HepG2 (cell line): ENCODE results near the gene PTGDS. TPM values are rescaled to one million over a fixed set of nuclear protein-coding genes. Genes with fewer than 3 reads are reported as not detected.

Source experiments
- AGO1 ChIP-seq: fragments of 200-400 bp; formaldehyde crosslinking; IDR thresholded peaks from 2 replicates; pipeline ENCODE4 v1.6.1; 2017; ENCODE audit warnings: mild to moderate bottlenecking, low read depth, low read length, moderate library complexity; ENCODE audit not compliant: poor library complexity, severe bottlenecking
- HDAC6 ChIP-seq: fragments of 200-600 bp; sonication (generic); IDR thresholded peaks from 2 replicates; pipeline ENCODE4 v1.7.0; 2017; ENCODE audit warnings: mild to moderate bottlenecking, antibody characterized with exemption, low read length, low read depth
- HOXA9 ChIP-seq: sonication (generic); formaldehyde crosslinking; IDR thresholded peaks from 2 replicates; pipeline ENCODE4 v1.8.1; 2022; ENCODE audit warnings: missing genetic modification reagents, mild to moderate bottlenecking, moderate library complexity, borderline replicate concordance
- KLF13 ChIP-seq: sonication (generic); formaldehyde crosslinking; IDR thresholded peaks from 2 replicates; pipeline ENCODE4 v1.4.0; 2020; ENCODE audit warnings: mild to moderate bottlenecking, missing genetic modification reagents
- LRRFIP1 ChIP-seq: sonication (generic); formaldehyde crosslinking; conservative IDR thresholded peaks from 2 replicates; pipeline ENCODE4 v1.4.0; 2020; ENCODE audit warnings: missing genetic modification reagents
- MIER3 ChIP-seq: IDR thresholded peaks from 2 replicates; pipeline ENCODE4 v1.6.1; 2016; ENCODE audit warnings: missing compliant biosample characterization, borderline replicate concordance
- NCOR1 ChIP-seq: fragments of 200-600 bp; sonication (generic); IDR thresholded peaks from 2 replicates; pipeline ENCODE4 v1.7.0; 2017; ENCODE audit warnings: antibody characterized with exemption, low read length, borderline replicate concordance
- NFYB ChIP-seq: sonication (generic); formaldehyde crosslinking; IDR thresholded peaks from 2 replicates; pipeline ENCODE4 v1.4.0; 2020; ENCODE audit warnings: missing genetic modification reagents
- NKX3-1 ChIP-seq: sonication (generic); formaldehyde crosslinking; IDR thresholded peaks from 2 replicates; pipeline ENCODE4 v1.5.0; 2020; ENCODE audit warnings: missing genetic modification reagents
- PHF8 ChIP-seq: sonication (generic); formaldehyde crosslinking; IDR thresholded peaks from 2 replicates; pipeline ENCODE4 v1.5.0; 2020; ENCODE audit warnings: missing genetic modification reagents
- TARDBP ChIP-seq: sonication (generic); formaldehyde crosslinking; IDR thresholded peaks from 2 replicates; pipeline ENCODE4 v1.8.0; 2022; ENCODE audit warnings: mild to moderate bottlenecking, missing genetic modification reagents
- TCF7L2 ChIP-seq: IDR thresholded peaks from 2 replicates; pipeline ENCODE4 v1.6.1; 2011; ENCODE audit warnings: mild to moderate bottlenecking, low read depth, low read length, moderate library complexity
- ZBTB26 ChIP-seq: IDR thresholded peaks from 2 replicates; pipeline ENCODE4 v1.6.1; 2016; ENCODE audit warnings: missing compliant biosample characterization, missing genetic modification reagents, borderline replicate concordance
- ZBTB42 ChIP-seq: sonication (generic); formaldehyde crosslinking; IDR thresholded peaks from 2 replicates; pipeline ENCODE4 v1.5.0; 2020; ENCODE audit warnings: mild to moderate bottlenecking, missing genetic modification reagents
- ZKSCAN8 ChIP-seq: IDR thresholded peaks from 2 replicates; pipeline ENCODE4 v1.6.1; 2016; ENCODE audit warnings: borderline replicate concordance, missing genetic modification reagents, missing compliant biosample characterization
- ZNF253 ChIP-seq: sonication (generic); formaldehyde crosslinking; IDR thresholded peaks from 2 replicates; pipeline ENCODE4 v1.8.0; 2022; ENCODE audit warnings: mild to moderate bottlenecking, missing genetic modification reagents, borderline replicate concordance
- ZNF407 ChIP-seq: sonication (generic); formaldehyde crosslinking; IDR thresholded peaks from one replicate; pipeline ENCODE4 v1.5.1; 2020; ENCODE audit warnings: mild to moderate bottlenecking, missing genetic modification reagents; ENCODE audit errors: not compliant biosample characterization
- ZNF484 ChIP-seq: sonication (generic); formaldehyde crosslinking; IDR thresholded peaks from 2 replicates; pipeline ENCODE4 v1.5.1; 2020; ENCODE audit warnings: mild to moderate bottlenecking, low read depth, missing genetic modification reagents, borderline replicate concordance
- polyA plus RNA-seq, 8 experiments: library from polyadenylated mRNA; depleted of rRNA in 3 of 8; stranded (reverse) in 7 of 8; unstranded in 1 of 8; fragments of >200 nt; fragmentation: Illumina TruSeq in 4 of 8; extraction: Trizol in 4 of 8; gene quantifications; 2 replicates each; pipeline versions ENCODE4 v1.2.1 to v1.2.3, GENCODE V29; 2011 to 2016; ENCODE audit warnings: low read depth in 4 of 8, missing spikeins in 1 of 8, mixed read lengths in 1 of 8; ENCODE audit not compliant: insufficient read depth in 1 of 8
- total RNA-seq, 5 experiments: library from RNA; depleted of rRNA; stranded (reverse); fragments of >200 nt; fragmentation: Illumina TruSeq; extraction: Trizol; gene quantifications; 2 replicates each; pipeline ENCODE4 v1.2.3, GENCODE V29; 2016; ENCODE audit warnings: low read depth in 1 of 5

Gene PTGDS
- total and polyA plus RNA-seq, 2 of the 13 experiments (the other 11 are each of a cell fraction or from before 2014, with no cell fraction given), result 0.33 to 0.50 TPM

GRCh38 chr9:136991993-136992818 lies 14.9 kb downstream of the PTGDS start, which contains the start of gene PAXX (continued):
- TF ChIP-seq ZNF407 (CRISPR knock-in tag) (peak; percentile 84), TARDBP (no peak), ZBTB26 (CRISPR knock-in tag) (no peak), HOXA9 (CRISPR knock-in tag) (no peak), NCOR1 (no peak), MIER3 (no peak), KLF13 (CRISPR knock-in tag) (no peak), TCF7L2 (no peak), PHF8 (CRISPR knock-in tag) (peak; percentile 75), LRRFIP1 (CRISPR knock-in tag) (no peak), ZNF484 (CRISPR knock-in tag) (no peak), NFYB (CRISPR knock-in tag) (no peak), ZNF253 (CRISPR knock-in tag) (no peak), ZKSCAN8 (CRISPR knock-in tag) (no peak), NKX3-1 (CRISPR knock-in tag) (no peak), ZBTB42 (CRISPR knock-in tag) (no peak), HDAC6 (no peak), AGO1 (no peak)
